ENCODE data around the gene TXNDC16. TPM values are rescaled to one million over a fixed set of nuclear protein-coding genes. Genes with fewer than 3 reads are reported as not detected.
A peak's percentile ranks its signal among the peaks of the same experiment; 100 is the strongest.

TXNDC16 gene
- total RNA-seq, 1 donor from 2014 or later = 22.6 TPM

DNA sequence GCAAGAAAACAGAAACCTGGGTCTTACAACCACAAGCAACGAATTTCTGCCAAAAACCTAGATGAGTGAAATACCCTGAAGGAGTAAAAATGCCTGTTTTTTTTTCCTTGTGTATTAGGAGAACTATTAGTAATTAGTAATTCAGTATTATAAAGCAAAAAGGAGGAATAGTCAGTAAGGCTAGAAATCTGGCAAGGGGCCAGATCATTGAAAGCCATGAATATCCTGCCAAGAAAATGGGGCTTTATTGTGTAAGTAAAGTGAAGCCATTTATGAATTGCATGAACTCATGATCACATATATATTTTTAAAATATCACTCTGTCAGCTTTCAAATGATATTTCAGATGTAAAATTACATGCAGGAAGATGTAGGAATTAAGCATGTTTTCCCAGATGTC, 57.9 kb downstream of the TXNDC16 start:
- no peak overlapping the region for H3K4me3 Mint-ChIP-seq

DNA sequence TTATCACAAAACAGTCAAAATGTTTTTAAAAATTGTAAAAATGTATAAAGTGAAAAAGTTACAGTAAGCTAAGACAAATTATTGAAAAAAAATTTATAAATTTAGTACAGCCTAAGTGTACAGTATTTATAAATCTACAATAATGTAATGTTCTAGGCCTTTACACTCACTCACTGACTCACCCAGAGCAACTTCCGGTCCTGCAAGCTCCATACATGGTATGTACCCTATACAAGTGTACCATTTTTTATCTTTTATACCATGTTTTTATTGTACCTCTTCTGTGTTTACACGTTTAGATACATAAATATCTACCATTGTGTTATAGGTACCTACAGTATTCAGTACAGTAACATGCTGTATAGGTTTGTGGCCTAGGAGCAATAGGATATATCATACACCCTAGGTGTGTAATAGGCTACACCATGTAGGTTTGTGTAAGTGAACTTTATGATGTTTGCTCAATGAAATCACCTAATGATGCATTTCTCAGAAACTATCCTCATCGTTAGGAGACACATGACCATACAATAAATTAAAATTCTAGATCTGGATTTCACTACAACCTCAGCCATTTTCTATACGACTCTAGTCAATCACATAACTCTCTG, 66.8 kb downstream of the TXNDC16 start:
- Mint-ChIP-seq H3K36me3 (no peaks in the 10 kb centered on the region), H3K4me3 (no peak overlapping the region), H3K9me3 (no peaks in the 10 kb centered on the region), H3K27me3 (ENCODE audit: insufficient read depth, low read depth) (no peaks in the 10 kb centered on the region), H3K27ac (no peak overlapping the region), H3K4me1 (no peaks in the 10 kb centered on the region)
- Histone ChIP-seq H2AFZ (replicated peaks) (no peak overlapping the region), H3K9ac (no peak overlapping the region), H3K4me2 (no peak overlapping the region), H3K27ac (no peak overlapping the region), H3K36me3 (no peaks in the 10 kb centered on the region), H3K4me3 (no peak overlapping the region), H3K27me3 (no peaks in the 10 kb centered on the region), H3K79me2 (ENCODE audit: low read depth) (no peaks in the 10 kb centered on the region), H3K4me1 (no peaks in the 10 kb centered on the region), H4K20me1 (ENCODE audit: low read depth) (no peaks in the 10 kb centered on the region), H3K9me3 (ENCODE audit: low read depth) (no peaks in the 10 kb centered on the region), H3F3A (ENCODE audit: low read depth) (no peaks in the 10 kb centered on the region)
- no peak for DNase-seq (ENCODE audit: low spot score)
- TF ChIP-seq EZH2phosphoT487 (IDR thresholded peaks at IDR 0.05) = no peak

More for the DNA sequence above, 57.9 kb downstream of the TXNDC16 start:
- no peaks in the 10 kb centered on the region for H3K4me1 ChIP-seq
- H3K36me3 ChIP-seq = peaks cover 3% of the 10 kb centered on the region
- H3K9me3 Mint-ChIP-seq = peaks cover 19% of the 10 kb centered on the region
- H4K20me1 ChIP-seq (ENCODE audit: low read depth) = no peaks in the 10 kb centered on the region
- no peak for DNase-seq (ENCODE audit: low spot score)
- H3K36me3 Mint-ChIP-seq = peaks cover 12% of the 10 kb centered on the region
- TF ChIP-seq, protein P1, sequence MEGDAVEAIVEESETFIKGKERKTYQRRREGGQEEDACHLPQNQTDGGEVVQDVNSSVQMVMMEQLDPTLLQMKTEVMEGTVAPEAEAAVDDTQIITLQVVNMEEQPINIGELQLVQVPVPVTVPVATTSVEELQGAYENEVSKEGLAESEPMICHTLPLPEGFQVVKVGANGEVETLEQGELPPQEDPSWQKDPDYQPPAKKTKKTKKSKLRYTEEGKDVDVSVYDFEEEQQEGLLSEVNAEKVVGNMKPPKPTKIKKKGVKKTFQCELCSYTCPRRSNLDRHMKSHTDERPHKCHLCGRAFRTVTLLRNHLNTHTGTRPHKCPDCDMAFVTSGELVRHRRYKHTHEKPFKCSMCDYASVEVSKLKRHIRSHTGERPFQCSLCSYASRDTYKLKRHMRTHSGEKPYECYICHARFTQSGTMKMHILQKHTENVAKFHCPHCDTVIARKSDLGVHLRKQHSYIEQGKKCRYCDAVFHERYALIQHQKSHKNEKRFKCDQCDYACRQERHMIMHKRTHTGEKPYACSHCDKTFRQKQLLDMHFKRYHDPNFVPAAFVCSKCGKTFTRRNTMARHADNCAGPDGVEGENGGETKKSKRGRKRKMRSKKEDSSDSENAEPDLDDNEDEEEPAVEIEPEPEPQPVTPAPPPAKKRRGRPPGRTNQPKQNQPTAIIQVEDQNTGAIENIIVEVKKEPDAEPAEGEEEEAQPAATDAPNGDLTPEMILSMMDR (IDR thresholded peaks at IDR 0.05) = no peak
- TF ChIP-seq EZH2phosphoT487 (IDR thresholded peaks at IDR 0.05) (no peak), EZH2 (IDR thresholded peaks at IDR 0.05) (no peak)
- H3F3A ChIP-seq (ENCODE audit: low read depth) = no peaks in the 10 kb centered on the region
- H3K4me1 Mint-ChIP-seq = no peaks in the 10 kb centered on the region
- H3K27me3 ChIP-seq = no peaks in the 10 kb centered on the region
- H3K9ac ChIP-seq = no peak overlapping the region
- no peak overlapping the region for H3K4me3 ChIP-seq
- no peaks in the 10 kb centered on the region for H3K27me3 Mint-ChIP-seq (ENCODE audit: insufficient read depth, low read depth)
- no peaks in the 10 kb centered on the region for H3K79me2 ChIP-seq (ENCODE audit: low read depth)
- H2AFZ ChIP-seq (replicated peaks) = no peak overlapping the region
- H3K27ac ChIP-seq = no peak overlapping the region
- no peak overlapping the region for H3K27ac Mint-ChIP-seq
- H3K9me3 ChIP-seq (ENCODE audit: low read depth) = no peaks in the 10 kb centered on the region
- H3K4me2 ChIP-seq = no peak overlapping the region

- Histone ChIP-seq H4K20me1 (ENCODE audit: low read depth) (no peaks in the 10 kb centered on the region), H3F3A (ENCODE audit: low read depth) (no peaks in the 10 kb centered on the region), H3K4me2 (no peak overlapping the region), H3K9me3 (ENCODE audit: low read depth) (no peaks in the 10 kb centered on the region), H3K4me1 (no peaks in the 10 kb centered on the region), H3K4me3 (no peak overlapping the region), H3K9ac (no peak overlapping the region), H3K36me3 (no peaks in the 10 kb centered on the region), H3K27ac (no peak overlapping the region), H3K27me3 (no peaks in the 10 kb centered on the region), H3K79me2 (ENCODE audit: low read depth) (no peaks in the 10 kb centered on the region), H2AFZ (replicated peaks) (no peak overlapping the region)
- Mint-ChIP-seq H3K4me3 (no peak overlapping the region), H3K36me3 (peaks cover 9% of the 10 kb centered on the region), H3K27ac (no peak overlapping the region), H3K9me3 (no peaks in the 10 kb centered on the region), H3K4me1 (no peaks in the 10 kb centered on the region), H3K27me3 (ENCODE audit: insufficient read depth, low read depth) (peaks cover 2% of the 10 kb centered on the region)
- DNase-seq (ENCODE audit: low spot score) = no peak
- TF ChIP-seq EZH2phosphoT487 (IDR thresholded peaks at IDR 0.05) = no peak
- no peak for TF ChIP-seq EZH2 (IDR thresholded peaks at IDR 0.05)
- TF ChIP-seq, protein P1 (IDR thresholded peaks at IDR 0.05) = no peak
Observed at GRCh38 chr14:52481864-52482263, 70.4 kb downstream of the TXNDC16 start.

- Mint-ChIP-seq H3K4me3 (no peak overlapping the region), H3K4me1 (no peaks in the 10 kb centered on the region), H3K9me3 (no peaks in the 10 kb centered on the region), H3K36me3 (peaks cover 10% of the 10 kb centered on the region), H3K27me3 (ENCODE audit: insufficient read depth, low read depth) (no peaks in the 10 kb centered on the region), H3K27ac (no peak overlapping the region)
- H3K27me3 ChIP-seq = no peaks in the 10 kb centered on the region
- no peaks in the 10 kb centered on the region for H3K9me3 ChIP-seq (ENCODE audit: low read depth)
- no peaks in the 10 kb centered on the region for H3K79me2 ChIP-seq (ENCODE audit: low read depth)
- no peak overlapping the region for H3K4me2 ChIP-seq
- peaks cover 8% of the 10 kb centered on the region for H3K36me3 ChIP-seq
- no peak overlapping the region for H3K9ac ChIP-seq
- no peak overlapping the region for H2AFZ ChIP-seq (replicated peaks)
- TF ChIP-seq EZH2 (IDR thresholded peaks at IDR 0.05) (no peak), EZH2phosphoT487 (IDR thresholded peaks at IDR 0.05) (no peak)
- TF ChIP-seq, protein P1 (IDR thresholded peaks at IDR 0.05) = peak; percentile 43
- H3K4me1 ChIP-seq = no peaks in the 10 kb centered on the region
- no peaks in the 10 kb centered on the region for H3F3A ChIP-seq (ENCODE audit: low read depth)
- H4K20me1 ChIP-seq (ENCODE audit: low read depth) = no peaks in the 10 kb centered on the region
- H3K4me3 ChIP-seq = no peak overlapping the region
- no peak overlapping the region for H3K27ac ChIP-seq
- peak; percentile 12 for DNase-seq (ENCODE audit: low spot score)
Observed at GRCh38 chr14:52473557-52473956, 78.7 kb downstream of the TXNDC16 start.

Data from neural progenitor cell (in vitro differentiated cells).